Transverse colon (tissue), 4 donors: ENCODE results near the gene ST3GAL4. TPM values are rescaled to one million over a fixed set of nuclear protein-coding genes. Genes with fewer than 3 reads are reported as not detected.
A peak's percentile ranks its signal among the peaks of the same experiment; 100 is the strongest.

ENCODE experiments used
- DNase-seq: peaks from one replicate; pipeline ENCODE4 v3.0.0-alpha.2; 2019
- H3K27ac ChIP-seq, 4 donors: fragments of 200-600 bp; sonication (generic); 2 replicates each; pipeline ENCODE4 v1.5.1; 2016 to 2018; ENCODE audit warnings: inconsistent platforms in 4 of 4
- H3K27me3 ChIP-seq: fragments of 200-600 bp; sonication (generic); 2 replicates; pipeline ENCODE4 v1.5.1; 2017; ENCODE audit warnings: inconsistent platforms
- H3K36me3 ChIP-seq, 4 donors: fragments of 200-600 bp; sonication (generic); 2 replicates each; pipeline ENCODE4 v1.5.1; 2017 to 2019; ENCODE audit warnings: inconsistent platforms in 4 of 4
- H3K4me1 ChIP-seq, 4 donors: fragments of 200-600 bp; sonication (generic); 2 replicates each; pipeline ENCODE4 v1.5.1; 2017 to 2020; ENCODE audit warnings: inconsistent platforms in 4 of 4
- H3K4me3 ChIP-seq, 4 donors: fragments of 200-600 bp; sonication (generic); 1 replicate in 1 of 4; 2 replicates in 3 of 4; pipeline versions ENCODE4 v1.5.1 to v1.6.1; 2017 to 2019; ENCODE audit warnings: inconsistent platforms in 4 of 4
- H3K9me3 ChIP-seq, 2 donors: fragments of 200-600 bp; sonication (generic); 2 replicates each; pipeline ENCODE4 v1.5.1; 2017 to 2019; ENCODE audit warnings: inconsistent platforms in 2 of 2
- EP300 ChIP-seq: sonication (generic); formaldehyde crosslinking; IDR thresholded peaks from one replicate; pipeline ENCODE4 v1.6.1; 2017; ENCODE audit warnings: antibody characterized with exemption, low read depth
- POLR2A ChIP-seq: fragments of 450-650 bp; IDR thresholded peaks from one replicate; pipeline ENCODE4 v1.6.1; 2016; ENCODE audit warnings: antibody characterized with exemption, mild to moderate bottlenecking, moderate library complexity
- POLR2AphosphoS5 ChIP-seq, 3 donors: sonication (generic); formaldehyde crosslinking; IDR thresholded peaks; one replicate each; pipeline ENCODE4 v1.6.1; 2016; ENCODE audit warnings: antibody characterized with exemption in 3 of 3
- whole genome bisulfite sequencing, 2 donors: methylation state at CpG; one replicate each; pipeline ENCODE4 v1.1.5; 2018; ENCODE audit warnings: low coverage in 1 of 2; 5-methylcytosine and 5-hydroxymethylcytosine counted together
- in situ Hi-C, 4 donors: fragments of 200-750 bp; cut with MboI; loops; one replicate each; pipeline versions ENCODE4 v1.15.0 to v1.15.1; 2017; ENCODE audit warnings: low sequenced_read_pairs in 3 of 4, low pct_ligation_motif_present in 1 of 4, low pct_unique_long_range_greater_than_20kb in 1 of 4
- intact Hi-C: fragments of 100-400 bp; cut with DNase I; formaldehyde crosslinking; loops from one replicate; pipeline ENCODE4 v1.15.1; 2023; ENCODE audit warnings: low total_unique reads
- total RNA-seq, 4 donors: library from RNA; depleted of rRNA; stranded (reverse); fragments of >200 nt; gene quantifications; one replicate each; pipeline ENCODE4 v1.1.0, GENCODE V29; 2016
- TF ChIP-seq, protein P1 (sequence below), 5 experiments: fragments of 200-600 bp in 3 of 5; fragments of 450-650 bp in 2 of 5; sonication (generic) in 3 of 5; IDR thresholded peaks; 1 replicate in 2 of 5; 2 replicates in 3 of 5; pipeline ENCODE4 v1.5.1; 2016 to 2017; ENCODE audit warnings: antibody characterized with exemption in 5 of 5, inconsistent platforms in 3 of 5, mild to moderate bottlenecking in 2 of 5, moderate library complexity in 1 of 5

Gene ST3GAL4
- total RNA-seq, 4 donors from 2014 or later = 26.1 to 206 (median 166) TPM

DNA sequence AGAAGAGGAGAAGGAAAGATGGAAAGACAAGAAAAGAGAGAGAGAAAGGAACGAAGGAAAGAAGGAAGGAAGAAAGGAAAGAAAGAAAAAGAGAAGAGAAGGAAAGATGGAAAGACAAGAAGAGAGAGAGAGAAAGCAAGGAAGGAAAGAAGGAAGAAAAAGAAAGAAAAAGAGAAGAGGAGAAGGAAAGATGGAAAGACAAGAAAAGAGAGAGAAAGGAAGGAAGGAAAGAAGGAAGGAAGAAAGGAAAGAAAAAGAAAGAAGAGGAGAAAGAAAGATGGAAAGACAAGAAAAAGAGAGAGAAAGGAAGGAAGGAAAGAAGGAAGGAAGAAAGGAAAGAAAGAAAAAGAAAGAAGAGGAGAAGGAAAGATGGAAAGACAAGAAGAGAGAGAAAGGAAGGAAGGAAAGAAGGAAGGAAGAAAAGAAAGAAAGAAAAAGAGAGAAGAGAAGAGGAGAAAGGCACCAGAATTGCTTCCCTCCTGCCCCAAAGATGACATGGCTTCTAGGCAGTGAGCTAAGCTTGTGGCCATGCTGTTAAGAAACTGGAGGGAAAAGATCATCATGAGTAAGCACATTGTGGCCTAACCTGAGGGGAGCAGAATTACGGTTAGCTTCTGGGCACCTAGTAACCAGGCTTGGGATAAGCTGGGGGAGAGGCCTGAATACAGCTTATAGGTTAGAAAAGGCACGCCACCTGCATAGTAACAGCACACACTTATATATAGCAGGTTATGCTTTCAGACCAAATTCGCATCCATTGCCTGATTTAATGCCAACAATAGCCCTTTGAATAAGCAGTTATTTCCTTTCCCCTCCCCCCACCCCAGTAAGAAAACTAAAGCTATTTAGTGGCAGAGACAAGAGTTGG, 2.3 kb upstream of the ST3GAL4 start:
- Histone ChIP-seq H3K9me3 (no peaks in the 10 kb centered on the region), H3K27me3 (peaks cover 12% of the 10 kb centered on the region), H3K36me3 (no peaks in the 10 kb centered on the region), H3K4me3 (no peak overlapping the region), H3K4me1 (peaks cover 5 to 57% (median 24%) of the 10 kb centered on the region in 4 donors), H3K27ac (peak overlapping the region in 2 of 4 donors; percentile 2 to 25)
- no peak for DNase-seq
- intact Hi-C loops = no loop called here
- 83 to 85% methylated on average over 3 to 4 of the region's 4 CpGs for WGBS, 2 donors
- TF ChIP-seq POLR2A (no peak), EP300 (no peak), POLR2AphosphoS5 (IDR thresholded peaks at IDR 0.05) (no peak)
- TF ChIP-seq, protein P1, sequence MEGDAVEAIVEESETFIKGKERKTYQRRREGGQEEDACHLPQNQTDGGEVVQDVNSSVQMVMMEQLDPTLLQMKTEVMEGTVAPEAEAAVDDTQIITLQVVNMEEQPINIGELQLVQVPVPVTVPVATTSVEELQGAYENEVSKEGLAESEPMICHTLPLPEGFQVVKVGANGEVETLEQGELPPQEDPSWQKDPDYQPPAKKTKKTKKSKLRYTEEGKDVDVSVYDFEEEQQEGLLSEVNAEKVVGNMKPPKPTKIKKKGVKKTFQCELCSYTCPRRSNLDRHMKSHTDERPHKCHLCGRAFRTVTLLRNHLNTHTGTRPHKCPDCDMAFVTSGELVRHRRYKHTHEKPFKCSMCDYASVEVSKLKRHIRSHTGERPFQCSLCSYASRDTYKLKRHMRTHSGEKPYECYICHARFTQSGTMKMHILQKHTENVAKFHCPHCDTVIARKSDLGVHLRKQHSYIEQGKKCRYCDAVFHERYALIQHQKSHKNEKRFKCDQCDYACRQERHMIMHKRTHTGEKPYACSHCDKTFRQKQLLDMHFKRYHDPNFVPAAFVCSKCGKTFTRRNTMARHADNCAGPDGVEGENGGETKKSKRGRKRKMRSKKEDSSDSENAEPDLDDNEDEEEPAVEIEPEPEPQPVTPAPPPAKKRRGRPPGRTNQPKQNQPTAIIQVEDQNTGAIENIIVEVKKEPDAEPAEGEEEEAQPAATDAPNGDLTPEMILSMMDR (IDR thresholded peaks at IDR 0.05) = no peak
- in situ Hi-C loops = no loop called here

DNA sequence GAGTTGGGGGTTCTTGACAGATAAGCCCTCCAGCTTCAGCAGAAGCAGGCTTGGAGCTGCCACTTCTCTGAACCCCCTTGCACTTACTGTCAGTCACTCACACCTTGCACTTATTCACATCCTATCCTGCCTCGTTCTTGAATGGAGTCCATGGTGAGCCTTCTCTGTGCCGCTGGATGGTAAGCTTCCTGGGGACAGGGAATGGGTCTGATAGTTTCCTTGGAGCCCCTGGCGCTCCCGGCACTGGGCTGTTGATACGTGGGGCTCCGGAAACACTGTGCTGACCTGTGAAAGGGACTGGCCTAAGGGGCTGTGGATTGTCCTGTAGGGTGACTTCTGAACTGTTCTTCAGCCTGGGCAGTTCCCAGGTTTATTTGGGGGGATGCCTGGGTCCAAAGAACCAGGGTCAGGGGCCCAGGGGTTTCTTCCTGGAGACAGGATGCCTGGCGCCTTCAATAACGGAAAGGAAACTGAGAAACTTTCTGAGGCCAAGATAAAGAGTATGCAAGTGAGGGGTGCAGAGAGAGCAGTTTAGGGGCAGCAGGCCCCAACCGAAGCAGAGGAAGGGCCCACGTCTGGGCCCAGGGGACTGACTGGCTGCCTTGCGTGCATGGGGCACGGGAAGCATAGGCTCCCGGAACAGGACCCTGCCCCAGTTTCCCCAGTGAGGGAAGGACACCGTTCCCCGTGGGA, 709 bp upstream of the ST3GAL4 start:
- Histone ChIP-seq H3K4me1 (peaks cover 5 to 69% (median 27%) of the 10 kb centered on the region in 4 donors), H3K27me3 (peaks cover 13% of the 10 kb centered on the region), H3K27ac (peak overlapping the region; percentile 80 to 87 (median 84)), H3K36me3 (no peaks in the 10 kb centered on the region), H3K4me3 (peak overlapping the region; percentile 55 to 81 (median 62)), H3K9me3 (no peaks in the 10 kb centered on the region)
- intact Hi-C loops = no loop called here
- TF ChIP-seq POLR2A (no peak), EP300 (no peak), POLR2AphosphoS5 (IDR thresholded peaks at IDR 0.05) (no peak)
- TF ChIP-seq, protein P1 (IDR thresholded peaks at IDR 0.05) = no peak
- DNase-seq = no peak
- WGBS, 2 donors = 51% methylated on average over 14 of the region's 15 CpGs; no CpG with 5 or more reads in 1 of the 2 donors
- in situ Hi-C loops = no loop called here

DNA sequence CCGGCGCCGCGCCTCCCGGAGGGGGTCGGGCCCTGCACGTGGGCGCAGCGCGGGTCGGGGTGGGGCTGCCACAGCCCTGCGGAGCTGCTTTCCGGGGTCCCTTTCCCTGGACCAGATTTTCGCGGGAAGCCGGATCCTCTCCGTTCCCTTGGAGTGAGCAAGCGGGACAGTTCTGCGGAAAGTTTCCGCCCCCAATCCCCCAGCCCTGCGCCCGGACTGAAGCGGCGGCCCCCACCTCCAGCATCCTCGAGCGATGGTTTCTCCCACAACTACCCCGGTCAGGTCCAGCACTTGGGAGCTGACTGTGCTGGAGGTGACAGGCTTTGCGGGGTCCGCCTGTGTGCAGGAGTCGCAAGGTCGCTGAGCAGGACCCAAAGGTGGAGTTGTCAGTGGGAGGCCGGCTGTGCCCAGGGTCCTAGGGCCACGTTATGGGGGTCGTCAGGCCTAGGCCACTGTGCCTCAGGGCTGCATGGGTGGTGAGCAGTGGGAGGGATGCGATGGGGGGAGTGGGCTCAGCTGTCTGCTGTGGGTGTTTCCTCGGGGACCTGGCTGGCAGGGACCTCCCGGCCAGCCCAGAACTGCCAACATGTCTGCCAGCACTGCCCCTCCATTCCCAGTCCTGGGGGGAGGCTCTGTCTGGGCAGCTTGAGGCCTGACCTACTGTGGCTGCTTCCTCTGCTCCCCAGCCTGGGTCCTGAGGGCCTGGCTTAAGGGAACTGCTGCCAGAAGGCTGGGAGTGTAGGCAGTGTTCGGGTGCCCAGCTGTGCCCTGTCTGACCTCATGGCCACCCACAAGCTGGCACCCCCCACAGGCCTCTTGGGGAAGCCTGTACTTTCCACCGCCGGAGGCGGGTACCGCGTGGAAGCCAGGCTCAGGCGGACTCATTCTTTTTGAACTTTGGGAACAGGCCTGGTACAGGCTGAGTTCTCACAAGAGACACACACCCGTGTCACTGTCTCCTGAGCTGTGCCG, 726 bp downstream of the ST3GAL4 start:
- in situ Hi-C loops = no loop called here
- peak overlapping the region; percentile 80 to 87 (median 84) for H3K27ac ChIP-seq

More for the DNA sequence above, 726 bp downstream of the ST3GAL4 start:
- intact Hi-C loops = loop anchor here (2.0 kb wide), 1 partner anchor 45 kb away; no protein-coding TSS in a partner anchor
- WGBS, 2 donors = 31% methylated on average over 41 of the region's 46 CpGs; no CpG with 5 or more reads in 1 of the 2 donors
- Histone ChIP-seq H3K36me3 (no peaks in the 10 kb centered on the region), H3K4me1 (peaks cover 5 to 73% (median 30%) of the 10 kb centered on the region in 4 donors), H3K27me3 (peaks cover 15% of the 10 kb centered on the region), H3K9me3 (no peaks in the 10 kb centered on the region), H3K4me3 (peak overlapping the region; percentile 36 to 67 (median 56))
- no peak for TF ChIP-seq EP300
- TF ChIP-seq, protein P1 (IDR thresholded peaks at IDR 0.05) = no peak
- TF ChIP-seq POLR2AphosphoS5 (IDR thresholded peaks at IDR 0.05) = no peak
- TF ChIP-seq POLR2A = no peak
- DNase-seq = no peak
